ENCODE data around the gene MMP25.

Gene MMP25

GRCh38 chr16:3017344-3017743 is 29.0 kb upstream of the MMP25 start:
- DNase-seq: no peak

- no peak for DNase-seq
Measured at GRCh38 chr16:3017794-3018506, 28.4 kb upstream of the MMP25 start, which contains the start of gene CLDN6. Gene CLDN6, minus strand, starts transcription at chr16:3018183. Its CDS starts 2,162 bp downstream, at chr16:3016021.

GRCh38 chr16:3019594-3020246 is 26.6 kb upstream of the MMP25 start:
- no peak for DNase-seq

- DNase-seq: peak; percentile 86
Measured at GRCh38 chr16:3020247-3020603, 26.1 kb upstream of the MMP25 start, which contains the start of gene TNFRSF12A. Gene TNFRSF12A, plus strand, starts transcription at chr16:3020368. Its CDS starts 30 bp downstream, at chr16:3020398.

- DNase-seq: no peak
Measured at GRCh38 chr16:3020604-3021448, 25.5 kb upstream of the MMP25 start.

- peak; percentile 77 for DNase-seq
Measured at GRCh38 chr16:3021449-3022207, 24.7 kb upstream of the MMP25 start.

GRCh38 chr16:3022208-3022683 is 24.1 kb upstream of the MMP25 start:
- DNase-seq: peak; percentile 90

- DNase-seq: peak; percentile 32
Measured at GRCh38 chr16:3022684-3023414, 23.5 kb upstream of the MMP25 start.

GRCh38 chr16:3023415-3023668 is 23.0 kb upstream of the MMP25 start:
- no peak for DNase-seq

- peak; percentile 98 for DNase-seq
Measured at GRCh38 chr16:3023669-3024478, 22.5 kb upstream of the MMP25 start, which contains the start of the genes HCFC1R1 and THOC6. Gene HCFC1R1, minus strand, starts transcription at chr16:3023942. Its CDS starts 1 bp downstream, at chr16:3023941. Gene THOC6, plus strand, starts transcription at chr16:3024035. Its CDS starts 292 bp downstream, at chr16:3024327.

- DNase-seq: no peak
Measured at GRCh38 chr16:3025032-3026002, 21.0 kb upstream of the MMP25 start.

GRCh38 chr16:3026003-3026378 is 20.4 kb upstream of the MMP25 start:
- DNase-seq: no peak

- DNase-seq: no peak
Measured at GRCh38 chr16:3026609-3027488, 19.5 kb upstream of the MMP25 start.

GRCh38 chr16:3027489-3027795 is 18.9 kb upstream of the MMP25 start:
- DNase-seq: no peak

- DNase-seq: peak; percentile 83
Measured at GRCh38 chr16:3027983-3028715, 18.2 kb upstream of the MMP25 start.

- no peak for DNase-seq
Measured at GRCh38 chr16:3028716-3029319, 17.5 kb upstream of the MMP25 start.

GRCh38 chr16:3029491-3030221 is 16.7 kb upstream of the MMP25 start:
- DNase-seq: peak; percentile 40
